ENCODE measurements around the gene NOL9. TPM values are rescaled to one million over a fixed set of nuclear protein-coding genes. Genes with fewer than 3 reads are reported as not detected.

NOL9 gene
- total RNA-seq, 4 donors from 2014 or later = 14.3 to 24.3 (median 15.3) TPM

- TF ChIP-seq CTCF (IDR thresholded peaks at IDR 0.05; ENCODE audit: low read depth) = no peak
Measured at GRCh38 chr1:6473156-6473555, 81.2 kb downstream of the NOL9 start.

- no peak for TF ChIP-seq CTCF (IDR thresholded peaks at IDR 0.05; ENCODE audit: low read depth)
Measured at GRCh38 chr1:6472391-6472790, 81.9 kb downstream of the NOL9 start.

DNA sequence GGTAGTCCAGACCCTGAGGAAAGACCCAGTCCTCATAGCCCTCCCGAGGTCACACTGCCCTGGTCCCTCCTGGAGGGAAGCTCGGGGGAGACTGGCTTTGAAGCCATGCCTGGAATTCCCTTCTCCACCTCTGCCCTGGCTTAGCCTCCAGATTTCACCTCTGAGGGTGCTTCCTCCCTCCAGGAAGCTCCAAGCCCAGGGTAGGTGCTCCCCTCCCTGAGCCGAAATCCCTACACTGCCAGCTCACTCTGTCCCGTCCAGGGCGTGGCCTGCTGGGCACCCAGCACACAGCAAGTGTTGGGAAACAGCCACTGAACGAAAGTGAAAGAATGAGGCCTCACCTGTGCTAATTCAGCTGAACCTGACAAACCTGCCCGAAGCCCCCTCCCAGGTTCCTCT is 82.3 kb downstream of the NOL9 start:
- TF ChIP-seq CTCF (IDR thresholded peaks at IDR 0.05; ENCODE audit: low read depth) = no peak

Small RNA genes within 50 kb of the gene (small RNA-seq; reads per million reads assigned to genes)
- not detected for gene RNU6-731P

Other genes with a start within 250 kb of the NOL9 start
- 10 to 100 TPM in 2 of 4 donors, 1 to 10 TPM in 2; 7.5 to 14.3 (median 9.8) TPM for gene ACOT7, start 160.7 kb downstream of the NOL9 start, total RNA-seq
- under 1 TPM in 3 of 4 donors, not detected in 1; under 0.01 to 0.19 (median 0.17) TPM for gene HES2, start 134.6 kb downstream of the NOL9 start, total RNA-seq
- 1 to 10 TPM in 1 of 4 donors, under 1 TPM in 1, not detected in 2; 0.22 to 1.4 TPM for gene ESPN, start 129.7 kb downstream of the NOL9 start, total RNA-seq
- gene TNFRSF25, start 88.3 kb downstream of the NOL9 start, total RNA-seq = 10 to 100 TPM in 1 of 4 donors, 1 to 10 TPM in 3; 2.1 to 11.5 (median 5.7) TPM
- 10 to 100 TPM in 1 of 4 donors, 1 to 10 TPM in 3; 2.4 to 15.4 (median 3.6) TPM for gene PLEKHG5, start 62.8 kb downstream of the NOL9 start, total RNA-seq
- gene TAS1R1, start 794 bp upstream of the NOL9 start, total RNA-seq = not detected
- 10 to 100 TPM in 3 of 4 donors, 1 to 10 TPM in 1; 7.5 to 31.1 (median 20.0) TPM for gene ZBTB48, start 25.5 kb upstream of the NOL9 start, total RNA-seq
- gene KLHL21, start 48.4 kb upstream of the NOL9 start, total RNA-seq = 100 to 1,000 TPM in 1 of 4 donors, 10 to 100 TPM in 3; 21.2 to 123 (median 47.2) TPM
- gene PHF13, start 59.2 kb upstream of the NOL9 start, total RNA-seq = 10 to 100 TPM in 3 of 4 donors, 1 to 10 TPM in 1; 9.0 to 19.6 (median 17.1) TPM
- 10 to 100 TPM; 21.1 to 51.7 (median 33.7) TPM for gene THAP3, start 70.4 kb upstream of the NOL9 start, total RNA-seq
- 10 to 100 TPM; 21.4 to 48.2 (median 25.5) TPM for gene DNAJC11, start 147.3 kb upstream of the NOL9 start, total RNA-seq
- gene CAMTA1, start 230.9 kb upstream of the NOL9 start, total RNA-seq = 10 to 100 TPM; 58.6 to 82.5 (median 78.0) TPM

Data from subcutaneous adipose tissue (tissue), 4 donors.